Measurements from ENCODE around the gene PRICKLE4.

The PRICKLE4 gene

DNA sequence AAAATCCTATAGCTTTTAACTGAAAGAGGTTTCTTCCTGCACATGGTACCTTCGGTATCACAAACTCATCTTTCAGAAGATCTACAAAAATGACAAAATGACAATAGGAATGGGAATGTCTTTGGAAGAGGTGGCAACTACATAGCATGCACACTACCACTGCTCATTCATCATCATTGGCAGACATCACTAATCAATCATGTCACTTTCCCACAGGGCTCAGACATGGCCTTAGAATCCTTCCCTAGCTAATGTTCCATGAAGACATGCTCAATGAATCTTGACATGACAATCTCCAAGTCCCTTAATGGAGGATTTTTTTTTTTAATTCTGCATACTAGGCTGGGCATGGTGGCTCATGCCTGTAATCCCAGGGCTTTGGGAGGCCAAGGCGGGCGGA, 30.2 kb upstream of the PRICKLE4 start:
- Histone ChIP-seq H2BK120ac (ENCODE audit: insufficient read depth, low read length, poor library complexity) (no peak overlapping the region), H4K12ac (ENCODE audit: low read depth, low read length) (no peak overlapping the region), H3K4me2 (ENCODE audit: low read length) (no peak overlapping the region), H3K9ac (ENCODE audit: low read length) (no peak overlapping the region), H3K27me3 (ENCODE audit: insufficient read depth, low read length) (no peaks in the 10 kb centered on the region), H3K79me1 (ENCODE audit: low read length) (peaks cover 4% of the 10 kb centered on the region), H3K4me3 (ENCODE audit: low read depth, low read length) (no peak overlapping the region), H3K9me3 (ENCODE audit: insufficient read depth, low read depth, low read length) (no peaks in the 10 kb centered on the region), H4K91ac (ENCODE audit: low read depth, low read length) (no peak overlapping the region), H2BK12ac (ENCODE audit: low read length) (no peak overlapping the region), H2AK5ac (ENCODE audit: low read length) (no peak overlapping the region), H3K4ac (ENCODE audit: low read depth, low read length) (no peak overlapping the region), H3K79me2 (ENCODE audit: control insufficient read depth, insufficient read depth, low read length, poor library complexity) (no peaks in the 10 kb centered on the region), H2BK5ac (ENCODE audit: low read depth, low read length, poor library complexity) (no peak overlapping the region), H3K18ac (ENCODE audit: low read length) (no peak overlapping the region), H3K36me3 (ENCODE audit: control insufficient read depth in 1 of 2, insufficient read depth in 2 of 2, low read length in 2 of 2) (no peaks in the 10 kb centered on the region), H4K8ac (ENCODE audit: low read depth, low read length) (no peak overlapping the region), H2AFZ (ENCODE audit: insufficient read depth, low read length, poor library complexity) (no peak overlapping the region), H3K23ac (ENCODE audit: low read length) (no peak overlapping the region), H3K4me1 (ENCODE audit: control insufficient read depth in 1 of 2, insufficient read depth in 2 of 2, low read length in 2 of 2) (peaks cover 15 to 16% of the 10 kb centered on the region in 2 experiments), H3K14ac (ENCODE audit: low read length) (no peak overlapping the region), H3K27ac (ENCODE audit: low read depth, low read length) (no peak overlapping the region)
- no peak for DNase-seq
- no CpG with 5 or more reads among the region's 3 CpGs for WGBS (ENCODE audit: extremely low coverage, insufficient coverage, insufficient read length)

DNA sequence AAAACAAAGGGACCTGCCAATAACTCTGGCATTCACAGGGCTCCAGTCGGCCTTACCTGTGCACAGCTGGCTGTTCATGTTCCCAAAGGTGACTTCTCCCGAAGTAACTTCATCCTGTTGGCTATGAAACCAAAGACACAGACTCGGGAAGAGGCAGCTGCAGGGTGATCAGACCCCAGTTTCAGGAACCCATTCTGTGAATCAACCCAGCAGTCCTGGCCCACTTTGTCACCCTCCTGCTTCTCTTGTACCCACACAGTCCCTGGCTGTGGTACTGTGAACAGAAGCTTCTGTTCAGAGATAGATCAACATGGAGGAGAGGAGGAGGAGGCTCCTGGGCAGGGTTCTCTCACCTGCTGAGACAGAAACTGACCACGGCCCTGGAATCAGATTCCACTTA, 24.7 kb upstream of the PRICKLE4 start:
- peaks cover 4% of the 10 kb centered on the region for H3K9me3 ChIP-seq (ENCODE audit: insufficient read depth, low read depth, low read length)
- no peak overlapping the region for H3K9ac ChIP-seq (ENCODE audit: low read length)
- no peak overlapping the region for H4K12ac ChIP-seq (ENCODE audit: low read depth, low read length)
- no peak overlapping the region for H3K23ac ChIP-seq (ENCODE audit: low read length)
- H2BK120ac ChIP-seq (ENCODE audit: insufficient read depth, low read length, poor library complexity), result no peak overlapping the region
- H2AK5ac ChIP-seq (ENCODE audit: low read length), result no peak overlapping the region
- H2BK12ac ChIP-seq (ENCODE audit: low read length), result no peak overlapping the region
- H3K79me1 ChIP-seq (ENCODE audit: low read length), result peaks cover 14% of the 10 kb centered on the region
- no peak overlapping the region for H3K4me3 ChIP-seq (ENCODE audit: low read depth, low read length)
- no peak for DNase-seq
- no peaks in the 10 kb centered on the region for H3K79me2 ChIP-seq (ENCODE audit: control insufficient read depth, insufficient read depth, low read length, poor library complexity)
- H3K14ac ChIP-seq (ENCODE audit: low read length), result no peak overlapping the region
- H3K4ac ChIP-seq (ENCODE audit: low read depth, low read length), result no peak overlapping the region
- WGBS (ENCODE audit: extremely low coverage, insufficient coverage, insufficient read length), result no CpG with 5 or more reads among the region's 4 CpGs
- H3K18ac ChIP-seq (ENCODE audit: low read length), result no peak overlapping the region
- H3K27ac ChIP-seq (ENCODE audit: low read depth, low read length), result no peak overlapping the region
- H2BK5ac ChIP-seq (ENCODE audit: low read depth, low read length, poor library complexity), result no peak overlapping the region
- no peak overlapping the region for H4K91ac ChIP-seq (ENCODE audit: low read depth, low read length)
- no peak overlapping the region for H4K8ac ChIP-seq (ENCODE audit: low read depth, low read length)
- H2AFZ ChIP-seq (ENCODE audit: insufficient read depth, low read length, poor library complexity), result no peak overlapping the region
- H3K4me1 ChIP-seq (ENCODE audit: control insufficient read depth in 1 of 2, insufficient read depth in 2 of 2, low read length in 2 of 2), result peaks cover 28 to 30% of the 10 kb centered on the region in 2 experiments
- no peak overlapping the region for H3K4me2 ChIP-seq (ENCODE audit: low read length)
- no peaks in the 10 kb centered on the region for H3K27me3 ChIP-seq (ENCODE audit: insufficient read depth, low read length)
- no peaks in the 10 kb centered on the region for H3K36me3 ChIP-seq (ENCODE audit: control insufficient read depth in 1 of 2, insufficient read depth in 2 of 2, low read length in 2 of 2)

DNA sequence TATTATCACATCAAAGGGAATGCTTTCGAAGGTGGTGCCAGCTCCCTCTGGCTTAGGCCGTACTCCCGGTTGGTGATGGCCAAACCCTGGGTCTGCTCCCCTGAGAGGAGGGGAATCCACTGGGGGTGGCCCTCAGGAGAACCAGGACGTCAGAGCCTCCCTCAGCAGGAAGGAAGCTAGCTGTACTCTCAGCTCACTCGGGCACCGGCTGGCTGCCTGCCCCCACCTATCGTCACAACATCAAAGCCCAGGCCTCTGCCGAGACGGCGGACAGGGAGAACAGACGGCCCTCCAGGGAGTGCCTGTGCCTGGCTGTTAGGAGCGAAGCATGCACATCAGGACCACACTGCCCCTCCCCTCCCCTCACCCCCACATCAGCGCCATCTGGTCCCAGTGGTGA, 24.2 kb upstream of the PRICKLE4 start:
- Histone ChIP-seq H4K12ac (ENCODE audit: low read depth, low read length) (no peak overlapping the region), H3K9ac (ENCODE audit: low read length) (no peak overlapping the region), H3K79me1 (ENCODE audit: low read length) (peaks cover 14% of the 10 kb centered on the region), H3K4me3 (ENCODE audit: low read depth, low read length) (no peak overlapping the region), H2BK120ac (ENCODE audit: insufficient read depth, low read length, poor library complexity) (no peak overlapping the region), H3K9me3 (ENCODE audit: insufficient read depth, low read depth, low read length) (peaks cover 4% of the 10 kb centered on the region), H3K4ac (ENCODE audit: low read depth, low read length) (no peak overlapping the region), H3K27me3 (ENCODE audit: insufficient read depth, low read length) (no peaks in the 10 kb centered on the region), H3K14ac (ENCODE audit: low read length) (no peak overlapping the region), H3K23ac (ENCODE audit: low read length) (no peak overlapping the region), H2AFZ (ENCODE audit: insufficient read depth, low read length, poor library complexity) (no peak overlapping the region), H3K36me3 (ENCODE audit: control insufficient read depth in 1 of 2, insufficient read depth in 2 of 2, low read length in 2 of 2) (no peaks in the 10 kb centered on the region), H2BK5ac (ENCODE audit: low read depth, low read length, poor library complexity) (no peak overlapping the region), H2BK12ac (ENCODE audit: low read length) (no peak overlapping the region), H3K4me1 (ENCODE audit: control insufficient read depth in 1 of 2, insufficient read depth in 2 of 2, low read length in 2 of 2) (peaks cover 28 to 30% of the 10 kb centered on the region in 2 experiments), H4K8ac (ENCODE audit: low read depth, low read length) (no peak overlapping the region), H3K79me2 (ENCODE audit: control insufficient read depth, insufficient read depth, low read length, poor library complexity) (no peaks in the 10 kb centered on the region), H3K27ac (ENCODE audit: low read depth, low read length) (no peak overlapping the region), H3K4me2 (ENCODE audit: low read length) (no peak overlapping the region), H4K91ac (ENCODE audit: low read depth, low read length) (no peak overlapping the region), H3K18ac (ENCODE audit: low read length) (no peak overlapping the region), H2AK5ac (ENCODE audit: low read length) (no peak overlapping the region)
- no peak for DNase-seq
- WGBS (ENCODE audit: extremely low coverage, insufficient coverage, insufficient read length), result no CpG with 5 or more reads among the region's 13 CpGs

DNA sequence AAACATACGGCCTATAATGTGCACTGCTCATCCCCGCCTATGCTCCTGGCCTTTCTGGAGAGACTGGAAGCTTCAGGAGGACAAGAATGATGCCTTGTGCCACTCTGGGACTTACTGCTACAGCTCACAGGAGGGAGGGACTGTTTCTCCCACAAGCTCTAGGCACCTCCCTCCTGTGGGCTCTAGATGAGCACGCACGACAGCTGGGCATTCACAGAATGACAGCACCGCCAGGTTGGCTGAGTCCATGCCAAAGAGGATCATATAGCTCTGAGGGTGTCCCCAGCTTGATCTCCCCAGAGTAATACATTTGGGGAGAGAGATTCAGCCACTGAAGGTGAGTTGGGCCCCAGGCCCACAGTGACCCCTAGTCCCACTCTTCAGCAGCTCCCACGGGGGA, 23.3 kb upstream of the PRICKLE4 start:
- peak overlapping the region; percentile 69 for H2AK5ac ChIP-seq (ENCODE audit: low read length)
- H3K4me2 ChIP-seq (ENCODE audit: low read length), result no peak overlapping the region
- no peak overlapping the region for H2BK120ac ChIP-seq (ENCODE audit: insufficient read depth, low read length, poor library complexity)
- no peak overlapping the region for H3K4me3 ChIP-seq (ENCODE audit: low read depth, low read length)
- peaks cover 28 to 30% of the 10 kb centered on the region in 2 experiments for H3K4me1 ChIP-seq (ENCODE audit: control insufficient read depth in 1 of 2, insufficient read depth in 2 of 2, low read length in 2 of 2)
- H3K9me3 ChIP-seq (ENCODE audit: insufficient read depth, low read depth, low read length), result peaks cover 4% of the 10 kb centered on the region
- no peaks in the 10 kb centered on the region for H3K27me3 ChIP-seq (ENCODE audit: insufficient read depth, low read length)
- peak overlapping the region; percentile 19 for H4K91ac ChIP-seq (ENCODE audit: low read depth, low read length)
- H3K27ac ChIP-seq (ENCODE audit: low read depth, low read length), result no peak overlapping the region
- no peak for DNase-seq
- H3K79me1 ChIP-seq (ENCODE audit: low read length), result peaks cover 14% of the 10 kb centered on the region
- no peak overlapping the region for H4K12ac ChIP-seq (ENCODE audit: low read depth, low read length)
- H2BK5ac ChIP-seq (ENCODE audit: low read depth, low read length, poor library complexity), result no peak overlapping the region
- no peak overlapping the region for H4K8ac ChIP-seq (ENCODE audit: low read depth, low read length)
- no peaks in the 10 kb centered on the region for H3K36me3 ChIP-seq (ENCODE audit: control insufficient read depth in 1 of 2, insufficient read depth in 2 of 2, low read length in 2 of 2)
- no peak overlapping the region for H3K9ac ChIP-seq (ENCODE audit: low read length)
- H3K4ac ChIP-seq (ENCODE audit: low read depth, low read length), result no peak overlapping the region
- whole genome bisulfite sequencing (ENCODE audit: extremely low coverage, insufficient coverage, insufficient read length), result no CpG with 5 or more reads among the region's 6 CpGs
- H3K79me2 ChIP-seq (ENCODE audit: control insufficient read depth, insufficient read depth, low read length, poor library complexity), result no peaks in the 10 kb centered on the region
- no peak overlapping the region for H3K23ac ChIP-seq (ENCODE audit: low read length)
- H2AFZ ChIP-seq (ENCODE audit: insufficient read depth, low read length, poor library complexity), result no peak overlapping the region
- H2BK12ac ChIP-seq (ENCODE audit: low read length), result peak overlapping the region; percentile 73
- no peak overlapping the region for H3K14ac ChIP-seq (ENCODE audit: low read length)
- no peak overlapping the region for H3K18ac ChIP-seq (ENCODE audit: low read length)
